OCI-LY7 (cell line): Measurements from ENCODE around the gene UBTD2. TPM values are rescaled to one million over a fixed set of nuclear protein-coding genes. Genes with fewer than 3 reads are reported as not detected.

Experiments used
- BruUV-seq: library from RNA; stranded (reverse); fragments of 400-500 nt; replicated peaks from 2 replicates; lab custom pipeline; 2021; lab: Mats Ljungman, UMichigan
- CTCF ChIA-PET: fragments of 300-600 bp; sonication (Branson Sonifier 250); formaldehyde crosslinking; loops from one replicate; lab custom pipeline; 2022; ENCODE audit warnings: antibody characterized with exemption; ENCODE audit not compliant: unreplicated experiment; lab: Charles Lee
- POLR2A ChIA-PET: fragments of 300-600 bp; sonication (Branson Sonifier 250); formaldehyde crosslinking; loops from one replicate; lab custom pipeline; 2022; ENCODE audit warnings: antibody characterized with exemption; lab: Charles Lee
- DNase-seq: peaks from one replicate; pipeline ENCODE4 v3.0.0-alpha.2; 2015; ENCODE audit warnings: low spot score
- H2AFZ ChIP-seq: fragments of 200-600 bp; sonication (generic), shearing (Covaris generic); 2 replicates; pipeline ENCODE4 v1.6.1; 2014; ENCODE audit warnings: mild to moderate bottlenecking, antibody characterized with exemption, low read length, moderate library complexity
- H3K27ac ChIP-seq: fragments of 200-600 bp; sonication (generic); 2 replicates; pipeline ENCODE4 v1.5.1; 2014; ENCODE audit warnings: mixed run types, low read depth, mild to moderate bottlenecking, moderate library complexity, low read length, inconsistent platforms; ENCODE audit not compliant: poor library complexity, severe bottlenecking
- H3K36me3 ChIP-seq: fragments of 200-600 bp; sonication (generic); 2 replicates; pipeline ENCODE4 v1.6.1; 2014; ENCODE audit warnings: mild to moderate bottlenecking, antibody characterized with exemption, low read length, moderate library complexity, mixed read lengths; ENCODE audit not compliant: insufficient read depth
- H3K4me1 ChIP-seq: fragments of 200-600 bp; sonication (generic); 2 replicates; pipeline ENCODE4 v1.5.1; 2014; ENCODE audit warnings: mild to moderate bottlenecking, low read length; ENCODE audit not compliant: insufficient read depth, poor library complexity, severe bottlenecking
- H3K4me2 ChIP-seq: fragments of 200-600 bp; sonication (generic); 2 replicates; pipeline ENCODE4 v1.6.1; 2014; ENCODE audit warnings: mild to moderate bottlenecking, low read length
- H3K4me3 ChIP-seq: fragments of 200-600 bp; sonication (generic); 2 replicates; pipeline ENCODE4 v1.5.1; 2014; ENCODE audit warnings: mild to moderate bottlenecking, low read depth, low read length; ENCODE audit not compliant: poor library complexity, severe bottlenecking
- H3K79me2 ChIP-seq: fragments of 200-600 bp; sonication (generic); 2 replicates; pipeline ENCODE4 v1.6.1; 2016; ENCODE audit warnings: low read depth, mild to moderate bottlenecking, low read length, moderate library complexity, mixed read lengths; ENCODE audit not compliant: insufficient read depth
- H3K9me2 ChIP-seq: fragments of 200-600 bp; sonication (generic); 2 replicates; pipeline ENCODE4 v1.6.1; 2016; ENCODE audit warnings: mild to moderate bottlenecking, low read length, mixed read lengths; ENCODE audit not compliant: insufficient read depth
- H3K9me3 ChIP-seq: fragments of 200-600 bp; sonication (generic); 2 replicates; pipeline ENCODE4 v1.6.1; 2014; ENCODE audit warnings: mild to moderate bottlenecking, mixed run types, low read length, mixed read lengths
- H4K20me1 ChIP-seq: fragments of 200-600 bp; sonication (generic); 2 replicates; pipeline ENCODE4 v1.6.1; 2014; ENCODE audit warnings: mild to moderate bottlenecking, antibody characterized with exemption, low read length, moderate library complexity, mixed read lengths; ENCODE audit not compliant: insufficient read depth
- EZH2phosphoT487 ChIP-seq: fragments of 200-600 bp; sonication (generic); IDR thresholded peaks from 2 replicates; pipeline ENCODE4 v1.6.1; 2018; ENCODE audit warnings: low read depth, borderline replicate concordance, mild to moderate bottlenecking, mixed run types, antibody characterized with exemption, low read length, moderate library complexity, mixed read lengths
- intact Hi-C: fragments of 100-400 bp; cut with micrococcal nuclease; formaldehyde crosslinking; loops from one replicate; pipeline ENCODE4 v1.10.0; 2022; ENCODE audit not compliant: unreplicated experiment
- total RNA-seq, 2 experiments: library from RNA; depleted of rRNA in 1 of 2; stranded (reverse); fragments of >200 nt in 1 of 2; shearing (Covaris generic) in 1 of 2; gene quantifications; 2 replicates each; pipeline ENCODE4 v1.2.3, GENCODE V29; 2014 to 2022
- TF ChIP-seq, protein P1 (sequence below): fragments of 200-600 bp; sonication (generic); conservative IDR thresholded peaks from 2 replicates; pipeline ENCODE4 v1.5.1; 2014; ENCODE audit warnings: mild to moderate bottlenecking, antibody characterized with exemption, low read length, moderate library complexity, mixed read lengths

The UBTD2 gene
- total RNA-seq, 2 experiments from 2014 or later: 16.0 to 19.8 TPM

DNA sequence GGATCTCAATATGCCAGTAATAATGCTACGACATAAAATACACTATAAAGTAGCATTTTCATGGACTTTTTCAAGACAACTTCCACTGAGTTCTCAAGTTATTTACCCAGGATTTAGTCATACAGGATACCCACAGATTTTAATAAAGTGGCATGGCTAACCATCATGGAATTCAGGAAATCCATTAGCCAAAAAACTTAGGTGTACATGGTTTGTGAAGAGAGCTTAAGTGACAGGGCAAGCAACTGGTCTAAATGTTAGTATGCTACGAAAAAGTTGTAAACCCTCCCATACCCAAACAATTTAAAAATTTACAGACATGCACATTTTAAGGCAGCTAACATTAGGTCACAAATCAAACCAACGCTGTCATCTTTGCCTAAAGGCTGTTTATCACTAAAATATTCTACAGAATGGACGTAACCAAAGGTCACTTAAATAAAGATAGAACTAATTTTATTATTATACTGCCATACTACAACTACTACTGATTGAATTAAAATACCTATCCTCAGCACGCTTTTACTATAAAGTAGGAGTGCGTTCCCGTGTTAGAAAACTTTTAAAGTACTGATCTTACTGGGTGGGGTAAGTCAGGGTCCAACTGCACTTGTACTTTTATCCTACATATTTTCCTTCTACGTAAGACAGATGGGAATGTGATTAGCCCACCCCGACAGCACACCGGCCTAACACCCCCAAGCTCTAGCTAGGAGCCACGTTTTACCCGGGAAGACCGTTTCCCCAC lies 1.1 kb downstream of the UBTD2 start:
- Histone ChIP-seq H3K4me3 (peak overlapping the region; percentile 94), H3K9me3 (no peaks in the 10 kb centered on the region), H3K36me3 (peaks cover 19% of the 10 kb centered on the region), H3K4me1 (peaks cover 25% of the 10 kb centered on the region), H3K79me2 (peaks cover 49% of the 10 kb centered on the region), H3K27ac (no peak overlapping the region), H4K20me1 (peaks cover 13% of the 10 kb centered on the region; the same call in 1 of the 2 replicates), H2AFZ (peak overlapping the region; percentile 69; the same call in 1 of the 2 replicates), H3K9me2 (no peaks in the 10 kb centered on the region), H3K4me2 (peak overlapping the region; percentile 87)
- DNase-seq: peak; percentile 11
- no TSS peak for BruUV-seq
- ChIA-PET CTCF (interaction anchor here (0.8 kb wide), 2 partner anchors 96 to 371 kb away, joined by 3 read pairs; no protein-coding TSS in a partner anchor), POLR2A (interaction anchor here (0.6 to 1.5 kb wide), 10 partner anchors 10 to 276 kb away, joined by 3 to 9 read pairs (median 4); partner anchors contain the start of gene FBXW11)
- intact Hi-C loops: loop anchor here (2.0 to 5.0 kb wide), 2 partner anchors 94 to 275 kb away; partner anchors contain the start of genes FBXW11 and STK10
- TF ChIP-seq, protein P1, sequence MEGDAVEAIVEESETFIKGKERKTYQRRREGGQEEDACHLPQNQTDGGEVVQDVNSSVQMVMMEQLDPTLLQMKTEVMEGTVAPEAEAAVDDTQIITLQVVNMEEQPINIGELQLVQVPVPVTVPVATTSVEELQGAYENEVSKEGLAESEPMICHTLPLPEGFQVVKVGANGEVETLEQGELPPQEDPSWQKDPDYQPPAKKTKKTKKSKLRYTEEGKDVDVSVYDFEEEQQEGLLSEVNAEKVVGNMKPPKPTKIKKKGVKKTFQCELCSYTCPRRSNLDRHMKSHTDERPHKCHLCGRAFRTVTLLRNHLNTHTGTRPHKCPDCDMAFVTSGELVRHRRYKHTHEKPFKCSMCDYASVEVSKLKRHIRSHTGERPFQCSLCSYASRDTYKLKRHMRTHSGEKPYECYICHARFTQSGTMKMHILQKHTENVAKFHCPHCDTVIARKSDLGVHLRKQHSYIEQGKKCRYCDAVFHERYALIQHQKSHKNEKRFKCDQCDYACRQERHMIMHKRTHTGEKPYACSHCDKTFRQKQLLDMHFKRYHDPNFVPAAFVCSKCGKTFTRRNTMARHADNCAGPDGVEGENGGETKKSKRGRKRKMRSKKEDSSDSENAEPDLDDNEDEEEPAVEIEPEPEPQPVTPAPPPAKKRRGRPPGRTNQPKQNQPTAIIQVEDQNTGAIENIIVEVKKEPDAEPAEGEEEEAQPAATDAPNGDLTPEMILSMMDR: no peak
- no peak for TF ChIP-seq EZH2phosphoT487

DNA sequence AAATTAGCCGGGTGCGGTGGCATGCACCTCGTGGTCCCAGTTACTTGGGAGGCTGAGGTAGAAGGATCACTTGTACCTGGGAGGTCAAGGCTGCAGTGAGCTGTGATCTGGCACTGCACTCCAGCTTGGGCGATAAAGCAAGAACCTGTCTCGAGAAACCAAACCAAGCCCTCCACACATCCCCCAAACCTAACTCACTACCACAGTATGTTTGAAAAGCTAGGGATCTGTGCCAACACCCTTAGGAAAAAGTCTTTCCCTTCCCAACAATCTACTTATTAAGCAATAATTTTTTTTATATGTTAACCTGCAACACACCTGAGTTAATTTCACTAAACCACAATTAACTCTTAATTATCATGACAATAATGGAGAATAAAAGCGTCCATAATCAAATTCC lies 2.2 kb downstream of the UBTD2 start:
- Histone ChIP-seq H3K4me3 (peak overlapping the region; percentile 94), H3K36me3 (peaks cover 26% of the 10 kb centered on the region), H4K20me1 (peaks cover 13% of the 10 kb centered on the region; the same call in 1 of the 2 replicates), H3K9me2 (no peaks in the 10 kb centered on the region), H3K9me3 (no peaks in the 10 kb centered on the region), H3K27ac (no peak overlapping the region), H2AFZ (no peak overlapping the region), H3K4me2 (peak overlapping the region; percentile 87), H3K79me2 (peaks cover 54% of the 10 kb centered on the region), H3K4me1 (peaks cover 25% of the 10 kb centered on the region)
- ChIA-PET CTCF (no interaction called here), POLR2A (interaction anchor here (1.1 to 1.2 kb wide), 3 partner anchors 9 to 275 kb away, joined by 4 to 5 read pairs (median 4); partner anchors contain the start of gene FBXW11)
- TF ChIP-seq, protein P1: no peak
- TF ChIP-seq EZH2phosphoT487: no peak
- DNase-seq: no peak
- no TSS peak for BruUV-seq
- intact Hi-C loops: loop anchor here (5.0 kb wide), 1 partner anchor 274 kb away; the partner anchor contains the start of gene FBXW11
